ENCODE results near the gene PREX1.

DNA sequence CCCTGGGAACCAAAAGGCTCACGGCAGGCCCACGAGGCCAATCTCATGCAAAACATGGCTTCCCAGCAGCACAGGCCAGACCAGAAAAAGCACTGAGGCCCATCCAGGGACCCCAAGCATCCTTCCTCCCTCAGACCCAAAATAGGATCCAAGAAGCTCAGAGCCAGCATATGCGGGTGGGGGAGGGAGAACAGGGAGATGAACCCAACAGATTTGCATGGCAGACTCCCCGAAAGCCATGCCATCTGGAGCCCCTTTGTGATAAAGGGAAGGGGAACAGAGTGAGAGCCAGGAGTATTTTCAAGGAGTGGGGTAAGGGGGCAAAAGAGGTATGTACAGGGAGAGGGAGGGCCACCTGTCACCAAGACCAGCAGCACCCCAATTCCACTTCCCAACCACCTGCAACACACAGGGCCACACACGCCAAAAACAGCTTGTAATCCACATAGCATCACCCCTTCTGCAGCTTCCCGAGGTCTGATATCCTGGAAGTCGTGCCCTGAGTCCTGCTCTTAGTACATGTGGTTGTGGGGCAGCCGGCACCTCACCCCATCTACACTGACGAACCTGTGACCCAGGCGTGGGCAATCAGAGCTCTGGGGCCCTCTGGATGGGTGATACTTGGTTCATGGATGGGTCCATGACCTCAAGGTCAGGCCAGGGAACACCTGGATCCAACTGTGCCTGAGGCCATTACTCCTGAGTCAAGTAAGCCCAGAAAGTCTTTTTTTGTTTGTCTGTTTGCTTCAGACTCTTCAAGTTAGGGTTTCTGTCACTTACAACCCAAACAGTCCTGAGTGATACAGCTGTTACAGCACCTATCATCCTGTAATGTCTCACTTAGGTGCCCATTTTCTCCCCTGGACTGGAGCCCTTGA lies 24.4 kb downstream of the PREX1 start:
- TF ChIP-seq, protein P1, sequence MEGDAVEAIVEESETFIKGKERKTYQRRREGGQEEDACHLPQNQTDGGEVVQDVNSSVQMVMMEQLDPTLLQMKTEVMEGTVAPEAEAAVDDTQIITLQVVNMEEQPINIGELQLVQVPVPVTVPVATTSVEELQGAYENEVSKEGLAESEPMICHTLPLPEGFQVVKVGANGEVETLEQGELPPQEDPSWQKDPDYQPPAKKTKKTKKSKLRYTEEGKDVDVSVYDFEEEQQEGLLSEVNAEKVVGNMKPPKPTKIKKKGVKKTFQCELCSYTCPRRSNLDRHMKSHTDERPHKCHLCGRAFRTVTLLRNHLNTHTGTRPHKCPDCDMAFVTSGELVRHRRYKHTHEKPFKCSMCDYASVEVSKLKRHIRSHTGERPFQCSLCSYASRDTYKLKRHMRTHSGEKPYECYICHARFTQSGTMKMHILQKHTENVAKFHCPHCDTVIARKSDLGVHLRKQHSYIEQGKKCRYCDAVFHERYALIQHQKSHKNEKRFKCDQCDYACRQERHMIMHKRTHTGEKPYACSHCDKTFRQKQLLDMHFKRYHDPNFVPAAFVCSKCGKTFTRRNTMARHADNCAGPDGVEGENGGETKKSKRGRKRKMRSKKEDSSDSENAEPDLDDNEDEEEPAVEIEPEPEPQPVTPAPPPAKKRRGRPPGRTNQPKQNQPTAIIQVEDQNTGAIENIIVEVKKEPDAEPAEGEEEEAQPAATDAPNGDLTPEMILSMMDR (optimal IDR thresholded peaks at IDR 0.05 in 1 of 3, IDR thresholded peaks at IDR 0.05 in 1 of 3, conservative IDR thresholded peaks at IDR 0.05 in 1 of 3; ENCODE audit: extremely low read depth in 1 of 3, insufficient read depth in 2 of 3, low read length in 3 of 3), result no peak
- no peak for TF ChIP-seq EZH2 (IDR thresholded peaks at IDR 0.05; ENCODE audit: low read length)
